GM18502 (cell line): Measurements from ENCODE around the gene NBAS.
A peak's percentile ranks its signal among the peaks of the same experiment; 100 is the strongest.
"Not testable (repeated sequence)": the region's sequence is repeated elsewhere in the genome, so short reads cannot be mapped to it uniquely, and the experiment has no call there.

Experiments
- ATAC-seq: cut with Tn5 transposase; IDR thresholded peaks from one replicate; pipeline ENCODE4 v1.9.1; 2021; ENCODE audit warnings: mild to moderate bottlenecking; ENCODE audit not compliant: unreplicated experiment, poor library complexity

NBAS gene

DNA sequence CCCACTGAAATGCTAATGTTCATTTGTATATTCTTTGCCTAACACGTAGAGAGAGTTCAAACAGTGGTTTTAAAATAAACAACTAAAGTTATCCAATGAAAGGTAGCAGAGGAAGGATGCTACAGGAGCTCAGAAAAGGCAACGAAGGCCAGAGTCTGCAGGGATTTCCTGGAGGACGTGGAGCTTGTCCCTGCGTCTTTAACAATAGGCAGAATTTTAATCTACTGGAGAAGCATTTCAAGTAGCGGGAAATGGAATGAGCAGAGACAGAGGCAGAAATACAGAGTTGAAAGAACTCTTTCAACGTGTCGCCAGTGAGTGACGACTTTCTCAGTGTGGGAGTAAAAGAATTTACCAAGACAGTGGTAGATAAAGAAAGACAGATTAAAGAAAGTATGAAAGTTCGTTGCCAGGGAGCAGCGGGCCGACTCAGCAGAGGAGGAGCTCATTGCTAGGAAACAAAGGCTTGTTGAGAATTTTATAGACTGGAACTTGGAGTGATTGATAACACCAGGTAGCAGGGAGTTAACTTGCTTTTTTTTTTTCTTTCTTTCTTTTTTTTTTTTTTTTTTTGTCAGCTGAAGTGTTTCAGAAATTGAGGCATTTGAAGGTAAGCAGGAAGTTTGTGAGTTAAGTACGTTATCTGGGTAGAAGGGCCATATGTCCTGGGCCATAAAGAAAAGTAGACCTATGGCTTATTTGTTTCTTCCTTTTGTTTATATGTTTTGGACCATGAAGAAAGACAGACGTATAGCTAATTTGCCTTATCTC lies 625 bp upstream of the NBAS start:
- ATAC-seq: peak; percentile 33

DNA sequence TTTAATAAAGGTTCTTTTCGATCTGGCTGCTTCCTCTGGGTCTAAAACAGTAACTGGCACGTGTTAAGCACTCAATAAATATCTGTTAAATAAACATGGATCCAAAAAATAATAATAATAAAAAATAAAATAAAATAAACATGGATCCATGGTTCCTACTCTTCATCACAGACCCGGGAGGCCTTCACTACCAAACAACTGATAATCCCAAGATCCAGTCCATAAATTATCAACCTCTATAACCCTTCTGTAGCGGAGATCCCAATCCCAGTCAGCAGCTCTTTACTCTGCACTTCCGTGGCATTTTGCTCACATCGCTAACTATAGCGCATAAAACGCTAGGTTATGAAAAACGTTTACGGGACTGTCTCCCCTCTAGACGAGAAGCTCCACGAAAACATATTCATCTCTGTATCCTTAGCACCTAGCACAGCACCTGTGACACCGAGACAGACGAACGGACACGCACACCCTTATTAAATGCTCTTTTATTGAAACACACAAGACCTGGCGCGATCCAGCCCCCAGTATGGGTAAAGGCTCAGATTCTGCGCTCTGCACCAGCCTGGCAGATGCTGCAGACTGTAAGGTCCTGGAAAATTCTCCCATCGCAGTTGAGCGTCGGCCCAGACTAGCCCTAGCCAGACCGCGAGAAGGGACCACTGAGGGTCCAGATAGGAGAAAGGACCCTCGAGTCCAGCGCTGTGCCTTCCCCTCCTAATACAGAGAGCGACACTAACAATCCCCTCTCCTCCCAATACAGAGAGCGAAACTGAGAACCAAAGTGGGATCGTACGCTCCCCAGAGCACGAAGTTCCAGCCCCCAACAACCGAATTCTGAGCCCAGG lies 770 bp downstream of the NBAS start:
- peak; percentile 45 for ATAC-seq

DNA sequence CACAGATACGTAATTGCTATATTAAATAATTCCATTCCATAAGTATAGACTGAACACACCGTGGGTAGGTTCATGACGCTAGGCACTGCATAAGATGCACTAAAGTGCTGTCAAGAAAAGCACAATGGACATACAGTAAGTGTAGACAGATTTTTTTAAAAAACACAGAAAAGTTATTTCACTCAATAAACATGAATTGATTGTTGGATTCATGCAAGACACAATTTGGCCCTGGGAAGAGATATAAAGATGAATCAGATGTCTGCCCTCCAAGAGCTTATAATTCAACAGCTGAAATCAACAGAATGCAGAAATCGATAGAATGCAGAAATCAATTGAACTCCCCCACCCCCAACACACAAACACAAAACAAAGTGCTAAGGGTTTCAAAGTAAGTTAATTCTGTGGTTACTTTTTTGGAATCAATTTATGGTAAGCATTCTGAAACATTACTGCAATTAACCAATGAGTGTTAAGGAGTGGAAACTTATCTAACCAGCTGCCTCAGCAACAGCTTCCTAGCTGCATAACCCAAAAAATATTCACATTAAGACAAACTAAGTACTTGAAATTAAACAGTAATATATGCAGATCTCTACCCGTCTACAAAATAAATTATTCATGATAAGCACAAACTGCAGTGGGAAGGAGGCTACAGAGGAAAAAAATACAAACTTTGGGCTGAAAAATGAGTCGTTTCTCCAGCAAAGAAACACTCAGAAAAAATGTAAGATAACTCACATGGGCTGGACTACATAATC lies 1.6 kb downstream of the NBAS start:
- no peak for ATAC-seq

DNA sequence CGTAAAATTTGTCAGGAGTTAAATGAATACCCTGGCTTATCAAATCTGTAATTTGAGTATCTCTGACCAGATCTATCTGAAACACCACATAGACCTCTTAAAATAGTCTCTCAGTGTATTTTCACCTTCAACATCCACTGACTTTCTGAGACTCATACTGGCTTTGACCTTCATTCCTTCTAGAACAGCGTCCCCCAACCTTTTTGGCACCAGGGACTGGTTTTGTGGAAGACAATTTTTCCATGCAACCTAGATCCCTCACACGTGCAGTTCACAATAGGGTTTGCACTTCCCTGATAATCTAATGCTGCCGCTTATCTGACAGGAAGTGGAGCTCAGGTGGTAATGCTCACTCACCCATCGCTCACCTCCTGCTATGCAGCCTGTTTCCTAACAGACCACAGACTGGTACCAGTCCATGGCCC lies 3.2 kb downstream of the NBAS start:
- no peak for ATAC-seq

DNA sequence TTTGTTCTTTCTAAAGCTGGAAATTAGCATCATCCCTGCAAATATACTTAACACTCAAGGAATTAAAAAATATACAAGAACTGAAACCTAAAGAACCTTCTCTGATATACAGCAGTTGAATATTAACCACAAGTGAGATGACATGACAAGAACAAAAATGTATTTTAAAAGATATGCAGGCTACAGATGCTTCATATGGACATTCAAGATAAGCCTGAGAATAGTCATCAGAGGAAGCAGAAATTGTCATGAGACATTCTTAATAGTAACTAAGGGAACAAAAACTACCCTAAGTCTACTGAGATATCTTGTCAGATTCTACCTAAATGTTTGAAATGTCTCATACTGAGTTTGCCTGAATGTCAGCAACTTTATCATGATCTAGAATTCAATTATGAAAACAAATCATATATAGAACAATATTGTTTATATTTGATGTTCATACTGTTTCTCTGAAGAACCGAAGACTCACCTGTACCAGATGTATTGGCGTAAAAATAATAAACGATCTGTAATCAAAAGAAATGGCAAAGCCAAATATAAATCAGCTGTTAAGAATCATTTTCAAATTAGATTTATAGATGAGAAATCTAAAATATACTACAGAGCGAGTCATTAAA lies 4.7 kb downstream of the NBAS start:
- ATAC-seq: no peak

DNA sequence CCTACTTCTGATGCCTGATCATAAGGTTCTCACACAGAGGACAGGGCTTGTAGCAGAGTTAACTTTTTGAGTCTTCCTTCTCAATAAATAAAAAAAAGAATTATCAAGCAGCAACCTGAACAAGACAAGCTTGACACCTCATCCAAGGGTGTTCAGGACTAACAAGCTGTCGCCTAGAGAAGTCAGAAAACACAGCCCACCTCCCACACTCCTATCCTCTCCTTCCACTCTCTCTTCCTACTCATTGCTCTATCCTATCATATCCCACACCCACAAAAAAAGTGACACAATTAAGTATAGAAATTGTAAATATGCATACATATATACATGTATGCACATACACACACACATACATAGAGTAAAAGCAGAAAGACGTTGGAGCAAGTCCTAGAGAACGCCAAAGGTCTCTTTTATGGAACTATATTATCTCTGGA lies 5.4 kb downstream of the NBAS start:
- ATAC-seq: no peak

DNA sequence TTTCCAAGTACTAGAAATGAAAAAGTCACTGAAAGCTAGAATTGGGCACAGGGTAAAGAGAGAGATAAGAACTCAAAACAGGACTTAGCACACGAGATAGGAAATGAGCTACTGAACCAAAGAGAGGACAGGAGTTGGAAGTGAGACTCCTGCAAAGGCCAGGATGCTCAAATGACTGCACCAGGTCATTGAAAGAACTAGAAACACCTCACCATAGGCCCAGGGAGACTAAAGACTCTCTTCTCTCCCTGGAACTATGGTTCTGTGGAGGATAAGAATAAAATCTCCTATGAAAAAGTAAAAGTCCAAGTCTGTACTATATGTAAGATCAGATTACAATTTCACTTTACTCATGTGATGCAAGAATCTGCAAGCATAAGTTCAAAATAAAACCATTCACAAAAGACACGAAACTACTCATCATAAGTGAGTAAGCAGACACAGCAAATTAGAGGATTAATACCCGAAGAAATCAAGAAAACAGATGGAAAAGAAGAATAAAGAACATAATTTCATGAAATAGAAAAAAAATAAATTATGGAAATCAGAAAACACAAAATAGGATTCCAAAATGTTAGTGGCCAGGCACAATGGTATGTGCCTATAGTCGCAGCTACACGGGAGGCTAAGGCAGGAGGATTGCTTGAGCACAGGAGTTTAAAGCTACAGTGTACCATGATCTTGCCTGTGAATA lies 6.5 kb downstream of the NBAS start:
- no peak for ATAC-seq

DNA sequence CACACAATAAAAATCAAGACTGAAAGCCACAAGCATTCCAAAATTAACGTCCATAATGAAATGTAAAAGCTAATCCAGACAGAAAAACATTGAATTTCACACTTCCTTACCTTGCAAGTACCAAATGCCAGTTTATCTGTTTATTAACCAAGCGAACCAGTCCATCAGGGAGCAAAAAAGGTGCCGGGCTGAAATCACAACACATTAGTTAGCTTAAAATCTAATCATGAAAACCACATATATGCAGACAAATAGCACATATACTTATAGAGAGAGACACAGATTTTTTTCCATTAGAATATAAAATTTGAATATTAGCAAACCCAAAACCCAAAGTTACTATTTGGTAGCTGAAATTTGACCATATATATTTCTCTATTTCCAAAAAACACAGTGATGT lies 7.2 kb downstream of the NBAS start:
- no peak for ATAC-seq

DNA sequence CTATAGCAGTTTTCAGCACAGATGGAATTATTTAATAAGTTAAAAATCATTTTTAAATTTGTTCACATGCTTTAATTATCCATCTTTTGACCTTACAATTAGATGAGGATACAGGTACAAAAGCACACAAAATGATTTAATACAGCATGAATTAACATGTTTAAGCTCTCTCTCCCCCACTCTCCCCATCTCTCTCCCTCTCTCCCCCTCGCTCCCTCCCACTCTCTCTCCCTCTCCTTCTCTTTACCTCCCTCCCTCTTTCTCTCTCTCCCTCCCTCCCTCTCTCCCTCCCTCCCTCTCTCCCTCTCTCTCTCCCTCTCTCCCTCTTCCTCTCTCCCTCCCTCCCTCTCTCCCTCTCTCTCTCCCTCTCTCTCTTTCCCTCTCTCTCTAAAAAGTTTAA lies 7.6 kb downstream of the NBAS start:
- ATAC-seq: no peak

DNA sequence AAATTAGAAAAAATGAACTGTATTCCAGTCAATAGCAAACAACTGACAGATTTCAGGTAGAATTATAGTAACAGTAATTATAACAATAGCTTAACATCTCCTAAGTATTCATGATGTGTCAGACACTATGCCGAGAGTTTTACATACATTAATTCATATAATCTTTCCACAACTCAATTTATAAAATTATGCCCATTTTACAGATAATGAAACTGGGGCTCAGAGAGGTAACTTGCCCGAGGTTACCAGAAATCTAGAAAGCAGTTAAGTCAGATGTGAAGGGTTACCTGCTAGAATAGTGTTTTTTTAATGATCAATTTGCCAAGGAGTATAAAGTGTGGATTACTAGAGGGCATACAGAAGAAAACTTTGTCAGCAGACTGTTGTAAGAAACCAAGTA lies 12.2 kb downstream of the NBAS start:
- no peak for ATAC-seq

DNA sequence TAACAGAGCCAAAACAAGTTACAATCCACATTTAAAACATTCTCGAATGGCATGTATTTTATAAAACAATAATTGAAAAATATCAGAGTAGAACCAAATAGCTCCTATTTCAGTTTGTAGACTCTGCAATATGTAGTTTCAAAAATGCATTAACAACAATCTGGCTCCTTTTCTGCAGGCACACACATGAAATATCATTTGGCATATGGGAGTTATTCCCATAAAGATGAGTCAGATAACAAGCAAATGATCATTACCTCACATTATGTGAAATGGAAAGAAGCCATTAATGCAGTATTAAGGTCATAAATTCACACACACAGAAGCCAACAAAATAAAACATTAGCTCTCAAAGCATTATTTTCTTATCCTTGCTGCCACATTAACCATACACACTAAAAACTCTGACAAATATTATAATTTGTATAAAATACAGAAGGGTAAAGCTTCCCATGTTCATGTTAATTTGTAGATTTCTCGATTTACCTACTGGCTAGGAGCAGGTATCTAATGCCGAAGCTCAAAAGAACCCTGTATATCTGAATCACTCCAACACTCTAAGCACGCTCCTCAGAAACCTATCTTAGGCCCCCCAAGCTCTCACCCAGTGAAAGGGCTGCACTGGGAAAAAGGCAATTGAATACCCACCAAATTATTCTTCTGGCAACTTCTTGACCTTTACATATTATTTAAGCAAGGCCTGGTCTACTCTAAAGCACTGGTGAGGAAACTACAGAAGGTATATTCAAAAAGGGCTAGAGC lies 13.8 kb downstream of the NBAS start:
- ATAC-seq: no peak

DNA sequence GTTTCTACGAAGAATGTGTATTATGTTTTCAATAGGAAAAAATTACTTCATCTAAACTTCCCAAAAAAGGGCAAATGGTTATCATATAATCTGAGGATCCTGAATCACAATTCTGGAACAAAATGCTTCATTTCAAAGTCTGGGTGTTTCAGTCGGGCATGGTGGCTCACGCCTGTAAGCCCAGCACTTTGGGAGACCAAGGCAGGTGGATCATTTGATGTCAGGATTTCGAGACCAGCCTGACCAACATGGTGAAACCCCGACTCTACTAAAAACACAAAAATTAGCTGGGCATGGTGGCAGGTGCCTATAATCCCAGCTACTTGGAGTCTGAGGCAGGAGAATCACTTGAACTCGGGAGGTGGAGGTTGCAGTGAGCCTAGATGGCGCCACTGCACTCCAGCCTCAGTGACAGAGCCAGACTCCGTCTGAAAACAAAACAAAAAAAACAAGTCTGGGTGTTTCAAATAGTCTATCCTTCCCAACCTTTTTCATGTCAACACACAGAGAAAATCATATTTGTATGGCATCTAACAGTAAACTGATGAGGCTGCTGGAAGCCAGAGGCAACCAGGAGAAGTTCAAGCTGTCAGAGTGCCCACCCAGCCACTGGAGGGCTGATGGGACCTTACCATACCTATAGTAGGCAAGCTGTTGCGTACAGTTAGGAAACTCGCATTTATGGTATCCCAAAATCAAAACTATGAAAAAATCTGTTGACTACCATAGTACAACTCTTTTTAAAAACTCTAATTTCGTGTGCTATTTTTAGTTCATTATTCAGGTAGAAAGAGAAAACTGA lies 14.6 kb downstream of the NBAS start:
- no peak for ATAC-seq

DNA sequence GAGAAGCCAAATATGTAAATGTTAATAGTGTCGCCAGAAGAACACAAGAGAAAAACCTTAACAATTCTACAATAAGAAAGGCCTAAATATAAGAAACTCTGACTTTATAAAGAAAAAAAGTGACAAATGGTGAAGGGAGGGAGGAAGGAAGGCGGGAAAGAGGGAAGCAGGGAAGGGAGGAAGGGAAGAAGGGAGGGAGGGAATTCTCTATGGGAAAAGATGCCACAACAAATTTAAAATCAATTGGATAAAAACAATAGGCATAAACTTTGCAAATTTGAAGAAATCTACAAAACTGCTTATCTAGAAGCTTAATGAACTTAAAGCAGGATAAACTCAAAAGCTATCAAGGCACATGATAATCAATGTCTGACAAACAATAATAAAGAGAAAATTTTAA lies 16.9 kb downstream of the NBAS start:
- no peak for ATAC-seq

DNA sequence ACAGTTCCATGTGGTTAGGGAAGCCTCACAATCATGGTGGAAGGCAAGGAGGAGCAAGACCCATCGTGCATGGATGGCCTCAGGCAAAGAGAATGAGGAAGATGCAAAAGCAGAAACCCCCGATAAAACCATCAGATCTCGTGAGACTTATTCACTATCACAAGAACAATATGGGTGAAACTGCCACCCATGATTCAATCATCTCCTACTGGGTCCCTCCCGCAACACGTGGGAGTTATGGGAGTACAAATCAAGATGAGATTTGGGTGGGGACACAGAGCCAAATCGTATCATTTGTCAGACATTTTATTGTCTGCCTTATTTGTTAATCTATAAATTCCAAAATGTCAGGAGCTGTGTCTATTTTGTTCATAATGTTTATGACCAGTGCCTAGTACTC lies 17.6 kb downstream of the NBAS start:
- no peak for ATAC-seq

DNA sequence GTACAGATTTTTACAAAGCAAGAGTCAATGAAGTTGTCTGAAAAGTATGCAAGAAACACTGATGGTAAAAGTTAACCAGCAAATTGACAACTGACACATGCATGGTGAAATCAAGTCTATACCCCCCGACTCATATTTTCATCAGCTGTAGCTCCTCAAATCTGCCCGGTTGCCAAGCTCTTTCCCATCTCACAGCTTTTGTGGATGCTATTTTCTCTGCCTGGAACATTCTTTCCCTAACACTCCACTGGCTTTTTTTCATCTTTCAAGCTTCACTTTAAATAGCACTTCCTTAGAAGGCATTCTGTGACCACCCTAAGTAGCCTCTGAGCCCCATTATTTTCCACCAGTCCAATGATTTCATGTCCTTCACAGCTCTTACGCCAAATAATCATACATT lies 18.1 kb downstream of the NBAS start:
- no peak for ATAC-seq

DNA sequence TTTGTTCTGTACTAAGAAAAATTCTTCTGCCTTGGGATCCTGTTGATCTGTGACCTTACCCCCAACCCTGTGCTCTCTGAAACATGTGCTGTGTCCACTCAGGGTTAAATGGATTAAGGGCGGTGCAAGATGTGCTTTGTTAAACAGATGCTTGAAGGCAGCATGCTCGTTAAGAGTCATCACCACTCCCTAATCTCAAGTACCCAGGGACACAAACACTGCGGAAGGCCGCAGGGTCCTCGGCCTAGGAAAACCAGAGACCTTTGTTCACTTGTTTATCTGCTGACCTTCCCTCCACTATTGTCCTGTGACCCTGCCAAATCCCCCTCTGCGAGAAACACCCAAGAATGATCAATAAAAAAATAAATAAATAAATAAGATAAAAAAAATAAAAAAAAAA lies 18.9 kb downstream of the NBAS start:
- not testable (repeated sequence) for ATAC-seq

DNA sequence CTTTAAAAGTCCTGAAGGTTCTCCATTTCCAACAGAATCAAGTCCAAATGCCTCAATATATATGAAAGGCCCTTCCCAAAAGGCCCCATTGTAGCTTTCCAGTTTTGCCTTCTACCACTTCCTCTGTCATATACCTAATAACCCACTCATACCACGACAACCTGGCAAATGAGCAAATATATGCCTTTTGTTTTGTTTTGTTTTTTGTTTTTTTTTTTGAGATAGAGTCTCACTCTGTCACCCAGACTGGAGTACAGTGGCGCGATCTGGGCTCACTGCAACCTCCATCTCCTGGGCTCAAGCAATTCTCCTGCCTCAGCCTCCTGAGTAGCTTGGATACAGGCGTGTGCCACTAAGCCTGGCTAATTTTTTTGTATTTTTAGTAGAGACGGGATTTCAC lies 20.6 kb downstream of the NBAS start:
- peak; percentile 32 for ATAC-seq

DNA sequence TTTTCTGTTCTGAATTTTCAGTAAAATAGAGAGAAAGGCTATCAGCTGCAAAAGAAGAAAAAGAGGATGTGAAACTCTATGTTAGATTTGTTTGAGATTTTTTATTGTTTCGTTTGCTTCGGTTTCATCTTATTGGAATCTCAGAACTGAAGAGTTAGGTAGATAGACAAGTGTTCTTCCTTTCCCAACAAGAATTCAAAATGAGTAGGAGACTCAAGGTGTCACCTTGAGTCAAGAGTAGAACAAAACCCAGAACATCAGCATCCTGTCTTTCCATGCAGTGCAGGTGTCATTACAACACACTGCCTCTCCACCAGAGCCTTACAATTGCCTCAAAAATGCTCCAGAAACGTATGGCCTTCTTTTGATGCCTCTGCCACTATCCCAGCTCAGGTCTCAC lies 21.1 kb downstream of the NBAS start:
- ATAC-seq: peak; percentile 83
